ENCODE measurements around the gene DUSP19.

GRCh38 chr2:183091954-183092345, 13.4 kb downstream of the DUSP19 start:
- TF ChIP-seq CTCF (IDR thresholded peaks at IDR 0.05) (no peak), JUND (IDR thresholded peaks at IDR 0.05) (no peak)
